ENCODE measurements around the gene EIF2B5.

DNA sequence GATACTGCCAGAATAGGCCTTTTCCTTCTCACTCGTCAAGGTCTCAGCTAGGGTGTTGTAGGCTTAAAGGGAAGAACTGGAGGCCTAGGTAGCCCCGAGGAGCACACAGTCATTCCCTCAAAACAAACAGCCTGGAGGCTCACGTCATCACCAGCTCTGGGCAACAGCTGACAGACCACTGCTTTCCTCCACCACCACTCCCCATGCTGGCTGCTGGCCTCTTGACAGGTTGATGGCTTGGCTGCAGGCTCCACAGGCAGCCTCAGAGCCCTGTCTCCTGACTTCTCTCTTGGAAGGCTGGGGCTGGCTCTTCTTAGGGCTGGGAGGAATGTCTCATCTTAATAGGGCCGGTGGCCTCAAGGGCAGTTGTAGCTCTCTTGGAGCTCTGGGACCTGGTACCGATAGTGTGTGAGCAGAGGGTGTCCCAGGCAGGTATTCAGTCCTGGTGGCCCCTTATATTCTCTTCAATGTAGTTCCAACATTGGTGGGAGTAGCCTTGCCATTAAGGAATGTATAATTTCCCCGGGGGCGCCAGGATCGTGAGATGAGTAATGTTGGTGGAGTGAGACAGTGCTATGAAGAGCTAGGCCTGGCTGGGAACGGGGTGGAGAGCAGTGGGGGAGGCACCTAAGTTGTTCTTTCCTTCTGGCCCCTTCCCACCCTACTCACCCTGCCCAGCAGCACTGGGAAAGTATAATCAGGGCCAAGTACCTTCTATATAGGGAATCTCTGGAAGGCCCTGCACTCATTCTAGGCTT is 33.4 kb downstream of the EIF2B5 start:
- TF ChIP-seq, protein P1, sequence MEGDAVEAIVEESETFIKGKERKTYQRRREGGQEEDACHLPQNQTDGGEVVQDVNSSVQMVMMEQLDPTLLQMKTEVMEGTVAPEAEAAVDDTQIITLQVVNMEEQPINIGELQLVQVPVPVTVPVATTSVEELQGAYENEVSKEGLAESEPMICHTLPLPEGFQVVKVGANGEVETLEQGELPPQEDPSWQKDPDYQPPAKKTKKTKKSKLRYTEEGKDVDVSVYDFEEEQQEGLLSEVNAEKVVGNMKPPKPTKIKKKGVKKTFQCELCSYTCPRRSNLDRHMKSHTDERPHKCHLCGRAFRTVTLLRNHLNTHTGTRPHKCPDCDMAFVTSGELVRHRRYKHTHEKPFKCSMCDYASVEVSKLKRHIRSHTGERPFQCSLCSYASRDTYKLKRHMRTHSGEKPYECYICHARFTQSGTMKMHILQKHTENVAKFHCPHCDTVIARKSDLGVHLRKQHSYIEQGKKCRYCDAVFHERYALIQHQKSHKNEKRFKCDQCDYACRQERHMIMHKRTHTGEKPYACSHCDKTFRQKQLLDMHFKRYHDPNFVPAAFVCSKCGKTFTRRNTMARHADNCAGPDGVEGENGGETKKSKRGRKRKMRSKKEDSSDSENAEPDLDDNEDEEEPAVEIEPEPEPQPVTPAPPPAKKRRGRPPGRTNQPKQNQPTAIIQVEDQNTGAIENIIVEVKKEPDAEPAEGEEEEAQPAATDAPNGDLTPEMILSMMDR (IDR thresholded peaks at IDR 0.05), result no peak
- TF ChIP-seq POLR2A (IDR thresholded peaks at IDR 0.05), result no peak

All from adrenal gland (tissue), 5 donors.